ENCODE data around the gene ZNF414. TPM values are rescaled to one million over a fixed set of nuclear protein-coding genes. Genes with fewer than 3 reads are reported as not detected.

Gene ZNF414
- total and polyA plus RNA-seq, 8 donors = 15.4 to 32.4 (median 18.6) TPM

DNA sequence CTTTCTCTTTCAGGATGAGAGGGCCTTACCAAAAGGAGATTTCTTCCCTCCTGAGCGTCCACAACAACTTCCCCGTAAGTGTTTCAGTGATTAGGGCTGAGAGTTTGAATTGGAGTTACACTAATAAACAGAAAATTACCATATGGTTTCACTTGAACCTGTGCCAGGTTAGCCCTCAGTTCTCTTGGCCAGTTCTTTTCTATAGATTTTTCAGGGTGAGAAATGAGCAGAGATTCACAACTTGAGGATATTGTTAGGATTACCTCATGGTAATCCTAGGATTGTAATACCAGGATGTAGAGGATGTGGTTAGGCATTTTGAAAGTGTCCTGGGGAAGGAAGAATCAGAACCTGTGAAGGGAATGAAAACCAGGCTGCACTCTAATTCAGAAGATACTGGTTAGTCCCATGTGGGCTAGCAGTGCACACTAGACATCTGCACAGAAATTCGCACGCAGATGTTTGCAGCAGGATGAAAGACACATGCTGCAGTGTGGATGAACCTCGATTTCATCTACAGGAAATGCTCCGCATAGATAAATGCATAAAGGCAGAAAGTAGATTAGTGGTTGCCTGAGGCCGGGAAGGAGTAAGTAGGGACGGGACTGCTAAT is 45.1 kb downstream of the ZNF414 start:
- TF ChIP-seq, protein P1, sequence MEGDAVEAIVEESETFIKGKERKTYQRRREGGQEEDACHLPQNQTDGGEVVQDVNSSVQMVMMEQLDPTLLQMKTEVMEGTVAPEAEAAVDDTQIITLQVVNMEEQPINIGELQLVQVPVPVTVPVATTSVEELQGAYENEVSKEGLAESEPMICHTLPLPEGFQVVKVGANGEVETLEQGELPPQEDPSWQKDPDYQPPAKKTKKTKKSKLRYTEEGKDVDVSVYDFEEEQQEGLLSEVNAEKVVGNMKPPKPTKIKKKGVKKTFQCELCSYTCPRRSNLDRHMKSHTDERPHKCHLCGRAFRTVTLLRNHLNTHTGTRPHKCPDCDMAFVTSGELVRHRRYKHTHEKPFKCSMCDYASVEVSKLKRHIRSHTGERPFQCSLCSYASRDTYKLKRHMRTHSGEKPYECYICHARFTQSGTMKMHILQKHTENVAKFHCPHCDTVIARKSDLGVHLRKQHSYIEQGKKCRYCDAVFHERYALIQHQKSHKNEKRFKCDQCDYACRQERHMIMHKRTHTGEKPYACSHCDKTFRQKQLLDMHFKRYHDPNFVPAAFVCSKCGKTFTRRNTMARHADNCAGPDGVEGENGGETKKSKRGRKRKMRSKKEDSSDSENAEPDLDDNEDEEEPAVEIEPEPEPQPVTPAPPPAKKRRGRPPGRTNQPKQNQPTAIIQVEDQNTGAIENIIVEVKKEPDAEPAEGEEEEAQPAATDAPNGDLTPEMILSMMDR (IDR thresholded peaks at IDR 0.05) = no peak
- ATAC-seq = no peak
- Histone ChIP-seq H3K9me3 (no peaks in the 10 kb centered on the region), H3K36me3 (peaks cover 0 to 100% of the 10 kb centered on the region in 2 donors), H3K4me1 (peaks cover 0 to 20% of the 10 kb centered on the region in 2 donors), H3K4me3 (no peak overlapping the region), H3K27me3 (no peaks in the 10 kb centered on the region), H3K27ac (no peak overlapping the region)
- no peak for DNase-seq
- intact Hi-C loops (cut with DNase I) = no loop called here

DNA sequence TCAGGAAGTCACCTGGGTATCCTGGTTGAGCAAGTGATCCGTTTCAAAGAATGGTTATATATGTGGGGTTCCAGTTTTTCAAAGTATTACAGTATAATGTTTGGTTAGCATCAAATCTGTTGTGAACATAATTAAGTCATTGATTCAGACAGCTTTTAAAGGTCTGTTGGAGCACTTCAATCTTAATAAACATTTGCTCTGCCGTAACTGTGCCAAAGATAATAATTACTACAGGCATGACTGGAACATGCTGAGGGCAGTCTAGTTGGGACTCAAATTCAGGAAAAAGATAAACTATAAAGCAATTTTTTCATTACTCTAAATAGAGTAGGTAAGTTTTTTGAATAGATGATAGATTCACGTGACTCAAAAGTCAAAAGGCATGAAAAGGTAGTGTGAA is 45.8 kb downstream of the ZNF414 start:
- DNase-seq (no peak), ATAC-seq (no peak)
- Histone ChIP-seq H3K4me1 (peaks cover 0 to 20% of the 10 kb centered on the region in 2 donors), H3K9me3 (no peaks in the 10 kb centered on the region), H3K27me3 (no peaks in the 10 kb centered on the region), H3K27ac (no peak overlapping the region), H3K36me3 (peaks cover 0 to 100% of the 10 kb centered on the region in 2 donors), H3K4me3 (no peak overlapping the region)
- intact Hi-C loops (cut with DNase I) = no loop called here
- TF ChIP-seq, protein P1 (IDR thresholded peaks at IDR 0.05) = no peak

DNA sequence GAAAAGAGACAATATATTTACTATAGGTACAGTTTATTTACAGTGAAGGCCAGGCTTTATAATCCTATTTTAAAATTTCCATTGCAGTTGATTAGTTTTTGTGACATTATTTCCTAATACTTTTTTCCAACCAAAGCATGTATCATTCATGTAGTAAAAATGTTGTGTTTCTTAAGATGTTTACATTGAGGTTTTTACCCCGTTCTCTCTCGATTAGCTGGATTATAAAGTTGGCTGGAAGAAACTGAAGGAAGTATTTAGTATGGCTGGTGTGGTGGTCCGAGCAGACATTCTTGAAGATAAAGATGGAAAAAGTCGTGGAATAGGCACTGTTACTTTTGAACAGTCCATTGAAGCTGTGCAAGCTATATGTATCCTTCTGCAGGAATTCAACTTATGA is 47.9 kb downstream of the ZNF414 start:
- DNase-seq (no peak), ATAC-seq (no peak)
- no peaks in the 10 kb centered on the region for H3K9me3 ChIP-seq
- peaks cover 0 to 88% of the 10 kb centered on the region in 2 donors for H3K36me3 ChIP-seq
- peaks cover 2 to 23% of the 10 kb centered on the region in 2 donors for H3K4me1 ChIP-seq
- no peak overlapping the region for H3K4me3 ChIP-seq
- TF ChIP-seq, protein P1 (IDR thresholded peaks at IDR 0.05) = no peak
- H3K27me3 ChIP-seq = no peaks in the 10 kb centered on the region
- intact Hi-C loops (cut with DNase I) = no loop called here
- H3K27ac ChIP-seq = no peak overlapping the region

DNA sequence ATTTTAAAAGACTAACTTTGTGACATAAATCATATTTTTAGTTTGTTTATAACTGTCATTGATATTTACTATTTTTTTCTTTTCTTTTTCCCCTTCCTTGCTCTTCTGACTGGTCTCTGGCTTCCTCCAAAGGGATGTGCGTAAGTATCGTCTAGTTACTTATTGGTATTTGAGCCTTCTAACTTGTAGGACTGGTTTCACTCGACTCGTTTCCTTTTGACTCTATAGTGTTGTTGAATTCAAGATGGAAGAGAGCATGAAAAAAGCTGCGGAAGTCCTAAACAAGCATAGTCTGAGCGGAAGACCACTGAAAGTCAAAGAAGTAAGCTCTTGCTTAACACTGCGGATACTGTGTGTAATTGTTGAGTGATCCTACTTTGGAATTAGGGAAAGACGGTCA is 50.6 kb downstream of the ZNF414 start:
- peak; percentile 52 for ATAC-seq
- Histone ChIP-seq H3K4me1 (peaks cover 26 to 50% of the 10 kb centered on the region in 2 donors), H3K4me3 (no peak overlapping the region), H3K9me3 (no peaks in the 10 kb centered on the region), H3K27me3 (no peaks in the 10 kb centered on the region), H3K36me3 (peaks cover 0 to 65% of the 10 kb centered on the region in 2 donors), H3K27ac (no peak overlapping the region)
- peak in 1 of 4 donors; percentile 63 for DNase-seq
- TF ChIP-seq, protein P1 (IDR thresholded peaks at IDR 0.05) = no peak
- intact Hi-C loops (cut with DNase I) = no loop called here

DNA sequence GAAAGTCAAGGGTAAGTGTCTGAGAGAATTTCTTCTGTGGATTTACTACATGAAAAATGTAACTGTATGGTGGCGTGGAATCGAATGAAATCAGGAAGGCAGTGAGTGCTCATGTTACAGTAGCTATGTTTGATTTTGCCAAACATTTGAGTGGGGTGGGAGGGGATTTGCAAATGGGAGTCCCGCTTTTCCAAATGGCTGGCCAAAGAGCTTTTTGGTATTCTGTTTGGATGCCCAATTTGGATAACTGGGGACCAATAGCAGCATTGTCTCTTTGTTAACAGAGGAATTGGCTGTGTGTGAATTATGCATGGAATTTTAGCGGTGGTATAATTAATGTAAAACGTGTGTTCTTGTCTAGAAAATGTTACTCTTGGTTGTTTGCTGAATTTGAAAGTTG is 51.4 kb downstream of the ZNF414 start:
- DNase-seq = no peak
- H3K27ac ChIP-seq = no peak overlapping the region
- TF ChIP-seq, protein P1 (IDR thresholded peaks at IDR 0.05) = no peak
- no peaks in the 10 kb centered on the region for H3K9me3 ChIP-seq
- intact Hi-C loops (cut with DNase I) = no loop called here
- no peak overlapping the region for H3K4me3 ChIP-seq
- H3K36me3 ChIP-seq = peaks cover 0 to 57% of the 10 kb centered on the region in 2 donors
- H3K4me1 ChIP-seq = peaks cover 34 to 57% of the 10 kb centered on the region in 2 donors
- ATAC-seq = no peak
- no peaks in the 10 kb centered on the region for H3K27me3 ChIP-seq
